Loucy (cell line): ENCODE measurements around the gene PBOV1.

Experiments
- CTCF ChIP-seq: fragments of 200-600 bp; sonication (generic); conservative IDR thresholded peaks from 2 replicates; pipeline ENCODE4 v1.5.1; 2014; ENCODE audit warnings: mild to moderate bottlenecking, antibody characterized with exemption, low read length
- EZH2phosphoT487 ChIP-seq: fragments of 200-600 bp; IDR thresholded peaks from 2 replicates; pipeline ENCODE4 v1.6.1; 2018; ENCODE audit warnings: antibody characterized with exemption, mild to moderate bottlenecking, moderate library complexity, borderline replicate concordance

- TF ChIP-seq CTCF (no peak), EZH2phosphoT487 (no peak)
Observed at GRCh38 chr6:138218449-138218848, at the start of gene PBOV1.
